Gastrocnemius medialis (tissue), 4 donors: ENCODE measurements around the gene AKTIP. TPM values are rescaled to one million over a fixed set of nuclear protein-coding genes. Genes with fewer than 3 reads are reported as not detected.

Experiments used
- ATAC-seq, 2 donors: fragments of 150-250 bp; one replicate each; pipeline ENCODE4 v1.9.1; 2016
- DNase-seq, 2 donors: peaks; one replicate each; pipeline ENCODE4 v3.0.0-alpha.2; 2019
- H3K27ac ChIP-seq, 4 donors: fragments of 200-600 bp; sonication (generic); 1 replicate in 1 of 4; 2 replicates in 3 of 4; pipeline ENCODE4 v1.5.1; 2016 to 2018; ENCODE audit warnings: mild to moderate bottlenecking in 2 of 4, moderate library complexity in 1 of 4
- H3K27me3 ChIP-seq, 3 donors: fragments of 200-600 bp; sonication (generic) in 2 of 3; 1 replicate in 1 of 3; 2 replicates in 2 of 3; pipeline versions ENCODE4 v1.5.1 to v1.6.0; 2016 to 2019; ENCODE audit warnings: mild to moderate bottlenecking in 1 of 3, moderate library complexity in 1 of 3
- H3K36me3 ChIP-seq, 2 donors: fragments of 200-600 bp; sonication (generic) in 1 of 2; one replicate each; pipeline ENCODE4 v1.5.1; 2017 to 2018
- H3K4me1 ChIP-seq, 2 donors: fragments of 200-600 bp; sonication (generic) in 1 of 2; one replicate each; pipeline ENCODE4 v1.5.1; 2016 to 2017; ENCODE audit warnings: mild to moderate bottlenecking in 2 of 2
- H3K4me3 ChIP-seq, 4 donors: fragments of 200-600 bp; sonication (generic) in 3 of 4; 1 replicate in 1 of 4; 2 replicates in 3 of 4; pipeline ENCODE4 v1.5.1; 2016 to 2019; ENCODE audit warnings: mild to moderate bottlenecking in 2 of 4
- H3K9me3 ChIP-seq, 3 donors: fragments of 200-600 bp; sonication (generic) in 2 of 3; 1 replicate in 1 of 3; 2 replicates in 2 of 3; pipeline ENCODE4 v1.5.1; 2016 to 2019
- POLR2A ChIP-seq, 2 donors: fragments of 450-650 bp; IDR thresholded peaks; one replicate each; pipeline ENCODE4 v1.6.1; 2017; ENCODE audit warnings: antibody characterized with exemption in 2 of 2, mild to moderate bottlenecking in 2 of 2, moderate library complexity in 2 of 2
- in situ Hi-C, 4 donors: fragments of 200-750 bp; cut with MboI; loops; one replicate each; pipeline versions ENCODE4 v1.15.0 to v1.8.0; 2017; ENCODE audit warnings: low sequenced_read_pairs in 4 of 4
- intact Hi-C: fragments of 100-400 bp; cut with DNase I; formaldehyde crosslinking; loops from one replicate; pipeline ENCODE4 v1.15.1; 2023; ENCODE audit warnings: low total_unique reads
- total RNA-seq, 4 donors: library from RNA; depleted of rRNA; stranded (reverse); fragments of >200 nt; gene quantifications; one replicate each; pipeline versions ENCODE4 v1.1.0 to v1.2.3, GENCODE V29; 2016
- TF ChIP-seq, protein P1 (sequence below), 5 experiments: fragments of 450-650 bp in 3 of 5; fragments of 200-600 bp in 2 of 5; sonication (generic) in 2 of 5; IDR thresholded peaks in 4 of 5; conservative IDR thresholded peaks in 1 of 5; 1 replicate in 4 of 5; 2 replicates in 1 of 5; pipeline ENCODE4 v1.5.1; 2016 to 2019; ENCODE audit warnings: antibody characterized with exemption in 5 of 5, mild to moderate bottlenecking in 3 of 5, moderate library complexity in 3 of 5

Gene AKTIP
- total RNA-seq, 4 donors from 2014 or later: 86.2 to 102 (median 94.1) TPM

DNA sequence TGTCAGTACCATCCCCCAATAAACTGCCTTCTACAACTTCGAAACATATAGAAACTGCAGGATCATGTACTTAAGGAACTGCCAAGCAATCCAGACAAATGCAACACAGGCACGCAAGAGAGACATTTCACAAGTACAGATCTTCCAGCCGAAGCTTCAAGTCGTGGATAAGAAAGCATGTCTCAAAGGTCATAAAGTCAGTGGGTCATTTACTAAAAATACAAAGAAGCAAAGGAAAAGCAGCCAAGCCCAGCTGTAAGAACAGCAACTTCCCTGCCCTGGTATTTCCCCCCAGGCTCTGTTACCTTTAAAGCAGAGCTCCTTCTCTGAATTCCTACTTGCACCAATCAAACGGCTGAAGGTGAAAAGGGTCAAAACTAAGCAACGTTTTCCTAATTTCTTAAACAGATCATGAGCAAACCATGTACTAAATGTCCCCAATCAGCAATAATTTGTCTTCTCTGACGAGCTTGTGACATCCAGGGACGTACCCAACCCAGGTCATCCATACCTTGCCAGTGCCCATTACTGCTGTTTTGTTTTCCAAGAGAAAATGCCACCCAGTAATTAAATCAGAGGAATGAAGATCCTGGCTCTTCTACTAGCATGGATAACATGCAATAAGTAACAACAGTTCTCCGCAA, 1.7 kb downstream of the AKTIP start:
- Histone ChIP-seq H3K9me3 (no peaks in the 10 kb centered on the region), H3K27ac (peak overlapping the region; percentile 87 to 97 (median 92)), H3K27me3 (no peaks in the 10 kb centered on the region), H3K36me3 (peaks cover 0 to 17% of the 10 kb centered on the region in 2 donors), H3K4me3 (peak overlapping the region; percentile 67 to 87 (median 76)), H3K4me1 (peaks cover 32 to 34% of the 10 kb centered on the region in 2 donors)
- no peak for TF ChIP-seq POLR2A (IDR thresholded peaks at IDR 0.05)
- TF ChIP-seq, protein P1, sequence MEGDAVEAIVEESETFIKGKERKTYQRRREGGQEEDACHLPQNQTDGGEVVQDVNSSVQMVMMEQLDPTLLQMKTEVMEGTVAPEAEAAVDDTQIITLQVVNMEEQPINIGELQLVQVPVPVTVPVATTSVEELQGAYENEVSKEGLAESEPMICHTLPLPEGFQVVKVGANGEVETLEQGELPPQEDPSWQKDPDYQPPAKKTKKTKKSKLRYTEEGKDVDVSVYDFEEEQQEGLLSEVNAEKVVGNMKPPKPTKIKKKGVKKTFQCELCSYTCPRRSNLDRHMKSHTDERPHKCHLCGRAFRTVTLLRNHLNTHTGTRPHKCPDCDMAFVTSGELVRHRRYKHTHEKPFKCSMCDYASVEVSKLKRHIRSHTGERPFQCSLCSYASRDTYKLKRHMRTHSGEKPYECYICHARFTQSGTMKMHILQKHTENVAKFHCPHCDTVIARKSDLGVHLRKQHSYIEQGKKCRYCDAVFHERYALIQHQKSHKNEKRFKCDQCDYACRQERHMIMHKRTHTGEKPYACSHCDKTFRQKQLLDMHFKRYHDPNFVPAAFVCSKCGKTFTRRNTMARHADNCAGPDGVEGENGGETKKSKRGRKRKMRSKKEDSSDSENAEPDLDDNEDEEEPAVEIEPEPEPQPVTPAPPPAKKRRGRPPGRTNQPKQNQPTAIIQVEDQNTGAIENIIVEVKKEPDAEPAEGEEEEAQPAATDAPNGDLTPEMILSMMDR (IDR thresholded peaks at IDR 0.05 in 4 of 5, conservative IDR thresholded peaks at IDR 0.05 in 1 of 5): no peak
- in situ Hi-C loops (loop anchor here in 1 of 4 donors (10.0 kb wide), 1 partner anchor 67 kb away; the partner anchor contains the start of gene RBL2), intact Hi-C loops (loop anchor here (5.0 to 10.0 kb wide), 4 partner anchors 233 to 1426 kb away; partner anchors contain the start of genes CHD9 and CHD9NB)
- ATAC-seq: no peak
- DNase-seq: no peak

GRCh38 chr16:53498984-53499383, 4.0 kb downstream of the AKTIP start:
- Histone ChIP-seq H3K9me3 (no peaks in the 10 kb centered on the region), H3K4me3 (no peak overlapping the region), H3K36me3 (peaks cover 0 to 41% of the 10 kb centered on the region in 2 donors), H3K4me1 (peaks cover 20 to 21% of the 10 kb centered on the region in 2 donors), H3K27ac (no peak overlapping the region), H3K27me3 (no peaks in the 10 kb centered on the region)
- TF ChIP-seq POLR2A (IDR thresholded peaks at IDR 0.05): no peak
- TF ChIP-seq, protein P1 (IDR thresholded peaks at IDR 0.05 in 4 of 5, conservative IDR thresholded peaks at IDR 0.05 in 1 of 5): no peak
- in situ Hi-C loops (loop anchor here in 1 of 4 donors (5.0 kb wide), 1 partner anchor 62 kb away; no protein-coding TSS in a partner anchor), intact Hi-C loops (no loop called here)
- no peak for DNase-seq
- no peak for ATAC-seq

DNA sequence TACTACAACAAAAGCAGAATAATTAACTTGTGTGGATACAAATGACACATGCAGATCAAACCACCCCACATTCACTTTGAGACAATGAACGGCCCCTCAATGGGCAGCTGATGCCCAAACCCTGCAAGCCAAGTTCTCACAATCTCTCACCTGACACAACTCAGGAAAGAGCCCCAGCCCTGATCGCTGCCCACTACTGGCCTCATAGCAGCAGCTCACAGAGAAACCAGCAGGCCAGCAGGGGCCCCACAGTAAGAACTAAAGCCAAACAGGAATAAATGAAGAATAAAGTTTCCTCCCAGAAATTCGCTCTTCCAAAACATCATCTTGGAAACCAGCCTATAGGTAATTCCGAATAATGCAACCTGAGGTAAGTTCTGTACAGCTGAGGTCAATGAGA, 7.7 kb downstream of the AKTIP start:
- H3K4me3 ChIP-seq: no peak overlapping the region
- ATAC-seq (no peak), DNase-seq (no peak)
- TF ChIP-seq, protein P1 (IDR thresholded peaks at IDR 0.05 in 4 of 5, conservative IDR thresholded peaks at IDR 0.05 in 1 of 5): no peak
- no peak for TF ChIP-seq POLR2A (IDR thresholded peaks at IDR 0.05)
- intact Hi-C loops: no loop called here
- no peaks in the 10 kb centered on the region for H3K9me3 ChIP-seq
- peaks cover 0 to 75% of the 10 kb centered on the region in 2 donors for H3K36me3 ChIP-seq
- H3K27ac ChIP-seq: no peak overlapping the region
- no peaks in the 10 kb centered on the region for H3K27me3 ChIP-seq
- H3K4me1 ChIP-seq: peaks cover 6 to 8% of the 10 kb centered on the region in 2 donors
- in situ Hi-C loops: loop anchor here in 1 of 4 donors (5.0 kb wide), 1 partner anchor 58 kb away; no protein-coding TSS in a partner anchor

GRCh38 chr16:53494636-53495035, 8.4 kb downstream of the AKTIP start:
- Histone ChIP-seq H3K4me1 (peaks cover 12 to 15% of the 10 kb centered on the region in 2 donors), H3K27me3 (no peaks in the 10 kb centered on the region), H3K27ac (no peak overlapping the region), H3K4me3 (no peak overlapping the region), H3K36me3 (peaks cover 0 to 80% of the 10 kb centered on the region in 2 donors), H3K9me3 (no peaks in the 10 kb centered on the region)
- ATAC-seq (no peak), DNase-seq (no peak)
- in situ Hi-C loops: loop anchor here in 1 of 4 donors (5.0 kb wide), 1 partner anchor 57 kb away; no protein-coding TSS in a partner anchor
- TF ChIP-seq, protein P1 (IDR thresholded peaks at IDR 0.05 in 4 of 5, conservative IDR thresholded peaks at IDR 0.05 in 1 of 5): no peak
- TF ChIP-seq POLR2A (IDR thresholded peaks at IDR 0.05): no peak
- intact Hi-C loops: no loop called here
